ENCODE measurements around the gene DGKI.
"Not testable (repeated sequence)": the region's sequence is repeated elsewhere in the genome, so short reads cannot be mapped to it uniquely, and the experiment has no call there.

The DGKI gene

DNA sequence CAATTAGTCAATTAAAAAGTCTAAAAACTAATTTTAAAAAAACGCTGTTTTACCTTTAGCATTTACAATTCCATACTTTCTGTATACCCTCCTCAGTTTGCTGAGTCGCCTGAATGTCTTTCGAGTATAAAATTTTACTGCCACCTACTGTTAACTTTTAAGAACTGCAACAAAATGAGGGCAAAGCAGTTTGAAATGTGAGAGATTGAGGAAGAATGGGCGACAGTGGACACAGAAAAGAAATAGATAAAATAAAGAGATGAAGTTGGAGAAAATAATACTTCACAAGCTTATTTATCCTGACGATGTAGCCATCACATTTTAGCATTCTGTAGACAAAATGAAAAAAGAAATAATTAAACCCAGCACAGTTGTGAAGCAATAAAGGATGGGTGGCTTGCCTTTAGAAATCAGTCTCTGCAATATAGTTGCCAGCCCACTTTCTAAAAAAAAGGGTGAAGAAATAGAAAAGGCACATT is 392.5 kb downstream of the DGKI start:
- no peak for DNase-seq

- no peak for DNase-seq
Measured at GRCh38 chr7:137453356-137453755, 393.4 kb downstream of the DGKI start.

DNA sequence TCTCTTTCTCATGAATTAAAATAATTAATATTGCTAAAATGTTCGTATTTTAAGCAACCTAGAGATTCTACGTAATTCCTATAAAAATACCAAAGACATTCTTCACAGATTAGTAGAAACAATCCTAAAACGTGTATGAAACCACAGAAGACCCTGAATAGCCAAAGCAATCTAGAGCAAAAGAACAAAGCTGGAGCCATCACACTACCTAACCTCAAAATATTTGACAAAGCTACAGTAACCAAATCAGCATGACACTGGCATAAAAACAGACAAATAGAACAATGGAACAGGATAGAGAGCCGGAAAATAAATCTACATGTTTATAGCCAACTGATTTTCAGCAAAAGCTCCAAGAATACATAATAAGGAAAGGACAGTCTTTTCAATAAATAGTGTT is 397.8 kb downstream of the DGKI start:
- DNase-seq, result no peak

DNA sequence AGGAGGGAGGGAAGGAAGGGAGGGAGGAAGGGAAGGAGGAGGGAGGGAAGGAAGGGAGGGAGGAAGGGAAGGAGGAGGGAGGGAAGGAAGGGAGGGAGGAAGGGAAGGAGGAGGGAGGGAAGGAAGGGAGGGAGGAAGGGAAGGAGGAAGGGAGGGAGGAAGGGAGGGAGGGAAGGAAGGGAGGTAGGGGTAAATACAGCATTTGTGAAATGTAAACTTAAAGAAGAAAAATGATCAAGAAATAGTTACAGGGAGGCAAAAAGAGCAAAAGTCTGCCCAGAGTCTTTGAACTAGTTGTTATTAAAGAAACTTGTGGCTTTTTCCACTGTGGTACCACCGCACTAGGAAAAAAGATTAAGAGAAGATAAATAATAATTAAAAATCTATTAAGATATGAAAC is 398.2 kb downstream of the DGKI start:
- DNase-seq, result not testable (repeated sequence)

GRCh38 chr7:137446025-137446424 is 400.7 kb downstream of the DGKI start:
- no peak for DNase-seq

DNA sequence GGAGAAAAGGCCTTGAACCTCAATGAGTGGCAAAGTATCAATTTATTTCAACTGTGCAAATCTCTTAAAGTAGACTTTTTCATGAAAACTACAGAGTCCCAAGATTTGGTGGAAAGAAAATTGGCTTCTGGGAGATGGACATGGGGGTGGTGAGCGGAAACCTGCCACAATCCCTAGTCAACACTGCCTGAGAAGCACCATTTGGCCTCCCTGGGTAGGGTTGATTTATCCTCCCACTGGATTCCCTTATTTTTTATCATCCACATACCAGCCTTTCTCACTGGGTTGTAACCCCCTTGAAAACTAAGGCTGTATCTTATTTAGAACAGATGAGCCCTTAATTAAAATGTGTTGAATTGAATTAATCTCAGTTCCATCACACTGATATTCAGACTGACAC is 401.5 kb downstream of the DGKI start:
- no peak for DNase-seq

- no peak for DNase-seq
Measured at GRCh38 chr7:137443616-137444015, 403.2 kb downstream of the DGKI start.

GRCh38 chr7:137441451-137441850 is 405.3 kb downstream of the DGKI start:
- no peak for DNase-seq

GRCh38 chr7:137439829-137440825 is 406.6 kb downstream of the DGKI start:
- DNase-seq, result no peak

GRCh38 chr7:137434946-137435345 is 411.8 kb downstream of the DGKI start:
- DNase-seq, result no peak

- no peak for DNase-seq
Measured at GRCh38 chr7:137434530-137434929, 412.2 kb downstream of the DGKI start.

DNA sequence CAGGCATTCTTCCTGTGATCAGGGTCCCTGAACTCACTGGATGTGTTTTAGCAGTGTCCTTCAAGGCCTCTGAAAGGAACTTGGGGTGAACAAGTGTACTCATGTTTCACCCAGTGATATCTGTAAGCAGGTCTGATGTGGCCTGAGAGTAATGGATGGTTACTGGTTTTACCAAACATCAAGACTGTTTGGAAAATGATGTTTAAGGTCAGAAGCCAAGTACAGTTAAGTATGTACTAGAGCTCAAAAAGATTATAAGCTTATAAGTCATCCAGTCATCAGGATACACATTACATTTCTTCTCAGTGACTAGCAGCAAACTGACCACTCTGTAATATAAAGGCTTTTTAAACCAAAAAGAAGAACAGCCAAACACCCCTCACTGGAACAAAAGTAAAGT is 423.5 kb downstream of the DGKI start:
- no peak for DNase-seq

DNA sequence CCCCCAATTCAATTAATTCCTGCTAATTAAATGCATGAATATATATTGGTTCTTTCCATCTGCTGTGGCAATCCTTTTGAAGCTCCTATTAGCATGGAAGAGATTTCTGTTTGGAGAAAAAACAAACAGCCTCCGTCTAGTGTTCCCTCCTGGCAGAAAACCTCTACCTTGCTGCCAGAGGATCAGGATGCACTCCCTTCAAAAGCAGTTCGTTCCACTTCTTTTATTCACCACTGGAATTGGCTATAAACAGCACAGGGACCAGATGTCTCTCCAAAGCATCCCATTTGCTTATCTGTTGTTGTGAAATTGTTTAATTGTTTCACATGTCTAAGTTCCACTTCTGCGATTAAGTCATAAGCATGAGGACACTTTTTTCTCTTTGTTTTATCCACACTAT is 425.4 kb downstream of the DGKI start:
- DNase-seq, result no peak

- no peak for DNase-seq
Measured at GRCh38 chr7:137418841-137419240, 427.9 kb downstream of the DGKI start.

GRCh38 chr7:137417464-137417863 is 429.3 kb downstream of the DGKI start:
- DNase-seq, result no peak

DNA sequence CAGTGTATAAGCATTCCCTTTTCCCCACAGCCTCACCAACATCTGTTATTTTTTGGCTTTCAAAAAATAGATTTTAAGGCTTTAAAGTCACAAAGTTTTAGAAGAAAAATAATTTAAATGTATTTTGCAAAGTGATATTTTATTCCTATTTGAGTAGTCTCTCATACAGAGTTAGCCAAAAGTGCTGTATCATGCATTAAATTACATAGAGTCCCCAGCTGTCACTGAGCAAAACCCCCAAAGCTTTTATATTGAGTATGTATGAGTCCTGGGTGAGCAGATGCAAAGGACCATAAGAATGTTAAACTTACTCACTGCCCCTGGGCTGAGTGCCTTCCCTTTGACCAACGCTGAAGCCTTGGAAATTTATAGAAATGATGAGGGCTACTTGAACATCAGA is 432.9 kb downstream of the DGKI start:
- DNase-seq, result no peak

DNA sequence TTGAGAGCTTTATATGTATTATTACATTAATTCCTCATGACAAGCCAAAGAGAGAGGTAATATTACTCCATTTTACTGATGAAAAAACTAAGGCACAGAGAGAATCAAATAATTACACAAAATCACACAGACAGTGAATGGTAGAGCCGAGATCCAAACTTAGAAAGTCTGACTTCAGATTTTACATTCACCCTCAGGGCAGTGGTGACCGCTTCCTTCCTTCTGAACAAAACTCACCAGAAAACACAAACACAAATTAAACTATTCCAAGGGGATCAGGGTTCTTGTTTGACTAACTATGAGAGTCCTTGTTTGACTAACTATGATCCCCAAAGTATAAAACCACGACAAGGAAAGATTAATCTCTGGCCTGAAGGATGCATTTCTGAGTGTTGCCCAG is 435.3 kb downstream of the DGKI start:
- DNase-seq, result no peak

GRCh38 chr7:137408126-137408525 is 438.6 kb downstream of the DGKI start:
- DNase-seq, result no peak

- no peak for DNase-seq
Measured at GRCh38 chr7:137407078-137407477, 439.7 kb downstream of the DGKI start.

DNA sequence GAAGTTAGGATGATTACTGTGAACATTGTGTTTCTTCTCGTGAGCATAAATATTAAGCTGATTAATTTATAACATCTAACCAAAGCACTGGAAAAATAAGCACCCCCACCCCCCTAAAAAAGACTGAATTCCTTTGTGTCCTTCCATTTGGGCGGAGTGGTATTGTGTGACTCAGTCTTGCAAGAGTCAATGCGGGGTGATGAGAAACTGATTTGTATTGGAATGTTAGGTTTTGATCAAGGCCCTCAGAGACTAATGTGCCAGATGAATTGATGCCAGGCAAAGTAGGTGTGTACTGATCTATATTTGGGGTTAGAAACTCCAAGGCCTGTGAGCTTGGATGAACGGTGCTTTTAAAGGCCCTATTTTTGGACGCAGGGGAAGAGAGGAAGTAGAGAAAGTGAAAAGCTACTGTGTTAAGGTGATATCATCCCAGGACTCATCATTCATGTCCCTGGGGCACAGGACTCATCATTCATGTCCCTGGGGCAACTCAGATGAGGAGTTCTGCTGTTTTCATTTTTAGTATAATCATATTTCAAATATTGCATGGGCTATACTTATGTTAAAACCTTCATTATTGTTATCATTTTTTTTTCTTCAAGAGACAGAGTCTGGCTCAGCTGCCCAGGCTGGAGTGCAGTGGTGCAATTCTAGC is 442.0 kb downstream of the DGKI start:
- DNase-seq, result no peak

DNA sequence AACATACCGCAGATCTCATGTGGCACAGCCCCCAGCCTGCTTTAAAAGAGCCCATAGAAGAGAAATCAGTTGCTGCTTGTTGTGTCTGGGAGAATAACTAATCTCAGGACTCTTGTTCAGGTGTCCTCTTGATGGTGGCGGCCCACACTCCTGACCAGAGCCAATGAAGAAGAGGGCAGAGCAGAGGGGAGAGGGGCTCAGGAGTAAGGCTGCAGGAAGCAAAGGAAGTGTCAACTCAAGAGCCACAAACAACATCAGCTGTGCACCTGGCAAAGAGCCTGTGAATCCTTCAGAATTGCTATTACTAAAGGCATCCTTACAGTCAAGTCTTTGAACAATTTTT is 443.4 kb downstream of the DGKI start:
- no peak for DNase-seq

- no peak for DNase-seq
Measured at GRCh38 chr7:137402536-137403352, 444.0 kb downstream of the DGKI start.

Data from NK-92 treated with Interleukin-12 subunit alpha and Interleukin-12 subunit beta, amount 100 ng/mL, for 24 hours (cell line).